ENCODE results near the gene ACSF2.

DNA sequence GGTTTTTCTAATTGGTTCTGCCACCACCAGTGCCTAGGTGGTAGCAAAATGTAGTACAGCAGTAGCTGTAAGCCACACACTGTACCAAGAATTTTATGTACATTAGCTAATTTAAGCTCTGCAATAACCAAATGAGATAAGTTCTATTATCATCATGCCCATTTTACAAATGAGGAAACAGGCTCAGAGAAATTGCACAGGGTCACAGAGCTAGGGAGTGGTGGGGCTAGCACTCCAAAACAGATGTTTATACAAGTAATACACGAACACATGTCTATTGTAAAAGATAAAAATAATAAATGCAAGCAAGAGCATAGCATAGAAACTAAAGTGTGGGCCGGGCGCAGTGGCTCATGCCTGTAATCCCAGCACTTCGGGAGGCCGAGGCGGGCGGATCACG lies 66.2 kb downstream of the ACSF2 start:
- TF ChIP-seq POLR2AphosphoS5 (IDR thresholded peaks at IDR 0.05) (no peak), CTCF (IDR thresholded peaks at IDR 0.05) (no peak)
